ENCODE measurements around the gene DZIP1L.

Gene DZIP1L

DNA sequence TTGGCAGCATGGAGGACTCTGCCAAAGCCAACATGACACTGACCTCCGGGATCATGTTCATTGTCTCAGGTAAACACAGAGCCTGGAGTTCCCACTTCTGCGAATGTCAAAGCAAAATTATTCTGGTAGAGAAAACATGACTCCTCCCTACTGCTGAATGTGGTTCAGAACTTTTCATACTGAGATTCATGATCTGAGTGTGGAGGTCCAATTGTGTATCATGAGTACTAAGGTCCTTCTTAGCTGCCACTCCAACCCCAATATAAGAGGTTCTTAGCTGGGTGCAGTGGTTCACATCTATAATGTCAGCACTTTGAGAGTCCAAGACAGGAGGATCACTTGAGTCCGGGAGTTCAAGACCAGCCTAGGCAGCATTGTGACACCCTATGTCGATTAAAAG lies 91.7 kb downstream of the DZIP1L start:
- TF ChIP-seq, protein P1, sequence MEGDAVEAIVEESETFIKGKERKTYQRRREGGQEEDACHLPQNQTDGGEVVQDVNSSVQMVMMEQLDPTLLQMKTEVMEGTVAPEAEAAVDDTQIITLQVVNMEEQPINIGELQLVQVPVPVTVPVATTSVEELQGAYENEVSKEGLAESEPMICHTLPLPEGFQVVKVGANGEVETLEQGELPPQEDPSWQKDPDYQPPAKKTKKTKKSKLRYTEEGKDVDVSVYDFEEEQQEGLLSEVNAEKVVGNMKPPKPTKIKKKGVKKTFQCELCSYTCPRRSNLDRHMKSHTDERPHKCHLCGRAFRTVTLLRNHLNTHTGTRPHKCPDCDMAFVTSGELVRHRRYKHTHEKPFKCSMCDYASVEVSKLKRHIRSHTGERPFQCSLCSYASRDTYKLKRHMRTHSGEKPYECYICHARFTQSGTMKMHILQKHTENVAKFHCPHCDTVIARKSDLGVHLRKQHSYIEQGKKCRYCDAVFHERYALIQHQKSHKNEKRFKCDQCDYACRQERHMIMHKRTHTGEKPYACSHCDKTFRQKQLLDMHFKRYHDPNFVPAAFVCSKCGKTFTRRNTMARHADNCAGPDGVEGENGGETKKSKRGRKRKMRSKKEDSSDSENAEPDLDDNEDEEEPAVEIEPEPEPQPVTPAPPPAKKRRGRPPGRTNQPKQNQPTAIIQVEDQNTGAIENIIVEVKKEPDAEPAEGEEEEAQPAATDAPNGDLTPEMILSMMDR (IDR thresholded peaks at IDR 0.05; ENCODE audit: unreplicated experiment in 3 of 3): no peak
- Mint-ChIP-seq H3K4me3 (no peak overlapping the region), H3K4me1 (no peaks in the 10 kb centered on the region), H3K27ac (no peak overlapping the region), H3K27me3 (ENCODE audit: low read depth) (no peaks in the 10 kb centered on the region), H3K36me3 (ENCODE audit: low read depth) (peaks cover 4% of the 10 kb centered on the region), H3K9me3 (no peaks in the 10 kb centered on the region)

DNA sequence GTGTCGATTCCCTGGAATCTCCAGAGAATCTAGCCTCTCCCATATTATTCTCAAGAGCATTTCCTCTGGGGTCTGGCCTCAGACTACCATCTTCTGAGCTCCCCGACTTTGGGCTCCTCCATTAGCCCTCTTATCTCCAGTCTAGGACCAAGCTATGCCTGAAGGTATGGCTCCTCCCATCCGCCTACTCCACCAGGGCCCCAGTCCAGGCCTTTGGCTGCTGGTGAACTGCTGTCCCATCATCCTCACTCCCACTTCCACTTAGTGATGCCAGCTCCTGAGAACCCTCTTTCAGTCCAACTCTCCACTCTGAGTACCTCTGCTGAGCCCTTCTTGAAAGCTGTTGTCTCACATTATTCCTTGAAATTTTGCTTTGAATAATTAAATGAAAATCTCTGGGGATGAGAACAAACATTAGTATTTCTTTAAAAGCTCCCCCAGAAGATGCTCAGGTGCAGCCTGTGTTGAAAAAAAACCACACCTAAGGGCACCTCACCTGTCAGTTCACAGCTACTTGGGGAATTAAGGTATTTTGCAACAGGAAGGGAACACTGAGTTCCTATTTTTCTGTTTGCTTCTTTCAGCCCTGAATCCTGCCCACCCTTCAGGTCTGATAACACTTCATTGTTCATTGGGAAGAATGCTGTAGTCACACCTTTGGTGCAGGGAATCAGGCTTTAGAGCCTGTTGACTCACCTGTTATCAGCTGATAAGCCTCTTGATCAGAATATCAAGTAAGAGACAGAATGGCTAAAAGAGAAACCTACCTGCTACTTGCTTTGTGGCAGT lies 95.9 kb downstream of the DZIP1L start:
- no peak overlapping the region for H3K27ac Mint-ChIP-seq
- TF ChIP-seq, protein P1 (IDR thresholded peaks at IDR 0.05; ENCODE audit: unreplicated experiment in 3 of 3): no peak
- H3K4me1 Mint-ChIP-seq: no peaks in the 10 kb centered on the region
- no peaks in the 10 kb centered on the region for H3K27me3 Mint-ChIP-seq (ENCODE audit: low read depth)
- no peaks in the 10 kb centered on the region for H3K9me3 Mint-ChIP-seq
- H3K36me3 Mint-ChIP-seq (ENCODE audit: low read depth): no peaks in the 10 kb centered on the region
- H3K4me3 Mint-ChIP-seq: no peak overlapping the region

DNA sequence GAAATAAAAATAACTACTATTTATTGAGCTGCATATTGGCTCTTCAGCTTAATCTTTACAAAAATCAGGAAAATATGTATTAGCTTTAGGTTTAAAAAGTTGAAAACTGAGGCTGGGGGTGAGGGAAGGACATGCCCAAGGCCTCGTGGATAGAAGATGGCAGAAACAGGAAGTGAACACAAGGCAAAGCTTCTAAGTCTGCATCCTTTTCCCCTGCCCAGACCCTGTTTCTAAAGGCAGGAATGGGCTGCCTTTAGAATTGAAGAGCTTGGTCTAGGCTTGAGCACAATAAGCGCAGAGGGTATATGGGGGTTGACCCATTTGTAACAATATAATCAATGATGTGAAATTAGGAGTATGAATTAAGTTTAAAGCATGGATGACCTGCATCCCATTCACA lies 99.3 kb downstream of the DZIP1L start:
- Mint-ChIP-seq H3K4me3 (no peak overlapping the region), H3K9me3 (no peaks in the 10 kb centered on the region), H3K36me3 (ENCODE audit: low read depth) (no peaks in the 10 kb centered on the region), H3K27me3 (ENCODE audit: low read depth) (no peaks in the 10 kb centered on the region), H3K4me1 (no peaks in the 10 kb centered on the region), H3K27ac (no peak overlapping the region)
- TF ChIP-seq, protein P1 (IDR thresholded peaks at IDR 0.05; ENCODE audit: unreplicated experiment in 3 of 3): no peak

DNA sequence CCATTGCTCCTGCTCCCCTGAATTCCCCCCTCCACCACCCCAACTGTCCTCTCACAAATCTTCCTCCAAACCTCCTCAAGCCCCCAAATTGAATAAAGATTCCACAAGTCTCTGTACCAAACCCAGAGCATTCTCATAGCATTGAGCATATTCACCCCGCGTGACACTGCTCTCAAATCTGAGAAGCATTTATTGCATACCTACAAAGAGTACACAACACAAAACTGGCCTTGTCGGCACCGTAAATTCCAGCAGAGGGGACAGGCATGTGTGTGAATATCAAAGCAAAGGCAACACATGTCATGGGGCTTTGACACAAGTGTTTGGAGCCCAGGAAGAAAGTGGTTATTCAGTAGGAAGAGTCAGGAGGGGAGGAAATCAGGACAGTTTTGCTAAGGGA lies 102.9 kb downstream of the DZIP1L start:
- Mint-ChIP-seq H3K36me3 (ENCODE audit: low read depth) (no peaks in the 10 kb centered on the region), H3K27me3 (ENCODE audit: low read depth) (no peaks in the 10 kb centered on the region), H3K27ac (no peak overlapping the region), H3K4me1 (no peaks in the 10 kb centered on the region), H3K9me3 (no peaks in the 10 kb centered on the region), H3K4me3 (no peak overlapping the region)
- TF ChIP-seq, protein P1 (IDR thresholded peaks at IDR 0.05; ENCODE audit: unreplicated experiment in 3 of 3): no peak
